ENCODE measurements around the gene PADI1. TPM values are rescaled to one million over a fixed set of nuclear protein-coding genes. Genes with fewer than 3 reads are reported as not detected.

PADI1 gene
- total RNA-seq, 1 experiment from 2014 or later: 0.24 TPM

GRCh38 chr1:17293681-17294425 lies 88.9 kb downstream of the PADI1 start:
- Histone ChIP-seq H3K27me3 (ENCODE audit: insufficient read depth, low read length) (no peaks in the 10 kb centered on the region), H2AK5ac (ENCODE audit: insufficient read length, low read length) (no peak overlapping the region), H3K9me3 (ENCODE audit: control insufficient read depth, low read depth, low read length) (no peaks in the 10 kb centered on the region), H3K14ac (ENCODE audit: insufficient read depth, low read length) (no peak overlapping the region), H2BK120ac (ENCODE audit: low read depth, low read length, poor library complexity, severe bottlenecking) (no peak overlapping the region), H3K9ac (ENCODE audit: extremely low read depth, insufficient read length, low read length) (no peak overlapping the region), H4K5ac (ENCODE audit: insufficient read length, low read depth, low read length) (no peak overlapping the region), H2BK12ac (ENCODE audit: insufficient read length, low read depth, low read length) (no peak overlapping the region), H3K79me1 (ENCODE audit: insufficient read depth, low read depth, low read length, poor library complexity, severe bottlenecking) (no peaks in the 10 kb centered on the region), H3K56ac (ENCODE audit: insufficient read length, low read depth, low read length) (no peak overlapping the region), H3K79me2 (ENCODE audit: insufficient read depth, low read length) (no peaks in the 10 kb centered on the region), H3K23ac (ENCODE audit: insufficient read length, low read depth, low read length) (no peak overlapping the region), H2BK15ac (ENCODE audit: low read depth, low read length) (no peak overlapping the region), H3K4ac (ENCODE audit: low read depth, low read length) (no peak overlapping the region), H3K4me1 (ENCODE audit: insufficient read depth, low read length) (no peaks in the 10 kb centered on the region), H2BK5ac (ENCODE audit: insufficient read length, low read length) (no peak overlapping the region), H3K23me2 (ENCODE audit: insufficient read length, low read depth, low read length, poor library complexity, severe bottlenecking) (no peaks in the 10 kb centered on the region), H4K20me1 (ENCODE audit: control insufficient read depth, insufficient read depth, insufficient read length) (no peaks in the 10 kb centered on the region), H2BK20ac (ENCODE audit: low read depth, low read length, poor library complexity, severe bottlenecking) (no peak overlapping the region), H3K4me2 (ENCODE audit: insufficient read depth, insufficient read length, low read length) (no peak overlapping the region), H4K91ac (ENCODE audit: insufficient read length, low read depth, low read length) (no peak overlapping the region), H3T11ph (ENCODE audit: low read length) (no peak overlapping the region), H3K27ac (ENCODE audit: insufficient read length, low read depth, low read length) (no peak overlapping the region), H3K18ac (ENCODE audit: insufficient read length, low read depth, low read length) (no peak overlapping the region), H4K8ac (replicated peaks; ENCODE audit: insufficient read length, low read depth, low read length) (no peak overlapping the region), H2AFZ (ENCODE audit: low read length) (no peak overlapping the region)
- peaks cover 4 to 5% of the 10 kb centered on the region in 2 experiments; a peak in 2 of 4 replicates for H3K4me1 Mint-ChIP-seq
- WGBS (ENCODE audit: extremely low coverage, insufficient read length, low lambda C conversion rate): no CpG with 5 or more reads among the region's 14 CpGs
- H3K36me3 Mint-ChIP-seq (ENCODE audit: insufficient read depth in 1 of 3, low read depth in 3 of 3): no peaks in the 10 kb centered on the region
- 0 out of 5 replicates have a peak, but pooled peaks cover 0 to 2% of the 10 kb centered on the region in 2 experiments for H3K9me3 Mint-ChIP-seq
- no peak overlapping the region for H3K4me3 Mint-ChIP-seq
- TF ChIP-seq CTCF (conservative IDR thresholded peaks at IDR 0.05): no peak
- no peak for DNase-seq
- peaks cover 1% of the 10 kb centered on the region; the same call in 1 of the 2 replicates for H3K27me3 Mint-ChIP-seq (ENCODE audit: low read depth)
- H3K27ac Mint-ChIP-seq: no peak overlapping the region

Data from H9 (cell line).